ENCODE data around the gene KLHL41.
"Not testable (repeated sequence)": the region's sequence is repeated elsewhere in the genome, so short reads cannot be mapped to it uniquely, and the experiment has no call there.

The KLHL41 gene

GRCh38 chr2:169569948-169570347 lies 60.4 kb downstream of the KLHL41 start:
- no peak overlapping the region for H3K27ac ChIP-seq
- DNase-seq (ENCODE audit: low read depth, low spot score): no peak

GRCh38 chr2:169570752-169571151 lies 61.2 kb downstream of the KLHL41 start:
- not testable (repeated sequence) for DNase-seq (ENCODE audit: low read depth, low spot score); H3K27ac ChIP-seq

- no peak for DNase-seq (ENCODE audit: low read depth, low spot score)
These were observed 62.1 kb downstream of the KLHL41 start for GRCh38 chr2:169571571-169571970.

GRCh38 chr2:169572189-169572588 lies 62.7 kb downstream of the KLHL41 start:
- H3K27ac ChIP-seq: no peak overlapping the region
- no peak for DNase-seq (ENCODE audit: low read depth, low spot score)

More at GRCh38 chr2:169571571-169571970, 62.1 kb downstream of the KLHL41 start:
- no peak overlapping the region for H3K27ac ChIP-seq

- DNase-seq (ENCODE audit: low read depth, low spot score): no peak
- H3K27ac ChIP-seq: no peak overlapping the region
These were observed 63.3 kb downstream of the KLHL41 start for GRCh38 chr2:169572821-169573159.

GRCh38 chr2:169573160-169573973 lies 63.9 kb downstream of the KLHL41 start, which contains the start of gene FASTKD1:
Gene FASTKD1 (minus strand): TSS chr2:169573865. CDS start chr2:169572029, 1,836 bp downstream.
- H3K27ac ChIP-seq: peak within 1 kb of the TSS; percentile 35
- no peak for DNase-seq (ENCODE audit: low read depth, low spot score)

- no peak for DNase-seq (ENCODE audit: low read depth, low spot score)
- H3K27ac ChIP-seq: no peak overlapping the region
These were observed 64.4 kb downstream of the KLHL41 start for GRCh38 chr2:169573974-169574299.

- DNase-seq (ENCODE audit: low read depth, low spot score): not testable (repeated sequence)
These were observed 65.0 kb downstream of the KLHL41 start for GRCh38 chr2:169574539-169574938.

GRCh38 chr2:169575264-169575663 lies 65.8 kb downstream of the KLHL41 start:
- not testable (repeated sequence) for H3K27ac ChIP-seq; DNase-seq (ENCODE audit: low read depth, low spot score)

More at GRCh38 chr2:169574539-169574938, 65.0 kb downstream of the KLHL41 start:
- H3K27ac ChIP-seq: not testable (repeated sequence)

Measured in epithelial cell of prostate (primary cell).